Measurements from ENCODE around the gene PRSS22.
"Not testable (repeated sequence)": the region's sequence is repeated elsewhere in the genome, so short reads cannot be mapped to it uniquely, and the experiment has no call there.

The PRSS22 gene, protein sequence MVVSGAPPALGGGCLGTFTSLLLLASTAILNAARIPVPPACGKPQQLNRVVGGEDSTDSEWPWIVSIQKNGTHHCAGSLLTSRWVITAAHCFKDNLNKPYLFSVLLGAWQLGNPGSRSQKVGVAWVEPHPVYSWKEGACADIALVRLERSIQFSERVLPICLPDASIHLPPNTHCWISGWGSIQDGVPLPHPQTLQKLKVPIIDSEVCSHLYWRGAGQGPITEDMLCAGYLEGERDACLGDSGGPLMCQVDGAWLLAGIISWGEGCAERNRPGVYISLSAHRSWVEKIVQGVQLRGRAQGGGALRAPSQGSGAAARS

DNA sequence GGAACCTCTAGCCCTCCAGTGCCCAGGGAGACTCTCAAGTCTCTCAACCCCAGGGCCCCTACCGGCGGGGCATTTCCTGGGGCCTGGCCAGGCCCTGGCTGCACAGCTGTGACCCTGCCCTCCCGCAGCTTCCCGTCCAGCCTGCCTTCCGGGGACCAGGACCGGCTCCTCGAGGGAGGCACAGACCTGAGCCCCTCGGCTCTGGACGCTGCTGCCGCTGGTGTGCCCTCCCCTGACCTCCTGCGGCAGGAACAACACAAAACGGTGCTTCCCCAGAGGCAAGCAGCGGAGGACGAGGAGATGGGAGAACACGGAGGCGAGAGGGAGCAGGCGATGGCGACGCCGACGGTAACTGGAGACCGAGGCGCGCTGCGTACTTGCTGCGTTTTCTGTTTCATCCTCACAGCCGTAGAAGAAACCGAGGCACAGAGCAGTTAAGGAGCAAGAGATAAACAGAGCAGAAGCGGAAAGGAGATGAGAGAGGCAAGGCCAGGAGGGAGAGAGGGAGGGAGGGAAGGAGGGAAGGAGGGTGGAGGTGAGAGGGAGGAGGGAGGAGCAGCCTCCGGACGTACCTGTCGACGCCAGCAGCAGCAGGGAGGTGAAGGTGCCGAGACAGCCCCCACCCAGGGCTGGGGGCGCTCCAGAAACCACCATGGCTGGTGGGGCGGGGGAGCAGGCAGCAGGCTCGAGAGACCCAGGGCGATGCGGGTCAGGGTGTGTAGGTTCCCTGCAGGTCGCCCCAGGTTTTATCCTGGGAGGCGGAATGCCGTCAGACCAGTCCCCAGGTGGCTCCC is at the start of gene PRSS22:
TSS of gene PRSS22 (minus strand) at position 720 of the 794 bp plus-strand sequence. CDS start at position 654, 66 bp downstream.
- peak; percentile 15 for DNase-seq

DNA sequence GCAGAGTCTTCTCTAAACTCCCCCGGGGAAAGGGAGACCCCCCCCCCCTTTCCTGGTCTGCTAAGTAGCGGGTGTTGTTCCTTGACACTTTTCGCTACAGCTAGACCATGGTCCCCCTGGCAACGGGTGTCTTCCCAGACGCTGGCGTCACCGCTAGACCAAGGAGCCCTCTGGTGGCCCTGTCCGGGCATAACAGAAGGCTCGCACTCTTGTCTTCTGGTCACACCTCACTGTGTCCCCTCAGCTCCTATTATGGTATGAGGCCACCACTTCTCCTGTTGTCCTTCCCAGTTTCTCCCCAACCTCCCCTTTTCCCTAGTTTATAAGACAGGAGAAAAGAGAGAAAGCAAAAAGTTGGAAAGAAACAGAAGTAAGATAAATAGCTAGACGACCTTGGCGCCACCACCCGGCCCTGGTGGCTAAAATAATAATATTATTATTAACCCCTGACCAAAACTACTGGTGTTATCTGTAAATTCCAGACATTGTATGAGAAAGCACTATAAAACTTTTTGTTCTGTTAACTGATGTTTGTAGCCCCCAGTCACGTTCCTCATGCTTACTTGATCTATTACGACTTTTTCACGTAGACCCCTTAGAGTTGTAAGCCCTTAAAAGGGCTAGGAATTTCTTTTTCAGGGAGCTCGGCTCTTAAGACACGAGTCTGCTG is 49.2 kb upstream of the PRSS22 start:
- not testable (repeated sequence) for DNase-seq

DNA sequence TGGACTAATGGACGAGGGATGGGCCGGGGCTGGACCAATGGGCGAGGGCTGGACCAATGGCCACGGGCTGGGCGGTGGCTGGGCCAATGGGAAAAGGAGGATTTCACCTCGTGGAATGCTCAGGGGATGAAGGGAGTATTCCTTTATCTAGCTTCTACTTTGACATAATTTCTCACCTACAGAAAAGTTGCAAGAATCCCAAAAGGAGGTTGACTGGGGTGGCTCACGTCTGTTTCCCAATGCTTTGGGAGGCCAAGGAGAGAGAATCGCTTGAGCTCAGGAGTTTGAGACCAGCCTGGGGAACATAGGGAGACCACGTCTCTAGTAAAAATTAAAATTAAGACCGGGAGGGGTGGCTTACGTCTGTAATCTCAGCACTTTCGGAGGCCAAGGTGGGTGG is 48.0 kb upstream of the PRSS22 start:
- DNase-seq: no peak

DNA sequence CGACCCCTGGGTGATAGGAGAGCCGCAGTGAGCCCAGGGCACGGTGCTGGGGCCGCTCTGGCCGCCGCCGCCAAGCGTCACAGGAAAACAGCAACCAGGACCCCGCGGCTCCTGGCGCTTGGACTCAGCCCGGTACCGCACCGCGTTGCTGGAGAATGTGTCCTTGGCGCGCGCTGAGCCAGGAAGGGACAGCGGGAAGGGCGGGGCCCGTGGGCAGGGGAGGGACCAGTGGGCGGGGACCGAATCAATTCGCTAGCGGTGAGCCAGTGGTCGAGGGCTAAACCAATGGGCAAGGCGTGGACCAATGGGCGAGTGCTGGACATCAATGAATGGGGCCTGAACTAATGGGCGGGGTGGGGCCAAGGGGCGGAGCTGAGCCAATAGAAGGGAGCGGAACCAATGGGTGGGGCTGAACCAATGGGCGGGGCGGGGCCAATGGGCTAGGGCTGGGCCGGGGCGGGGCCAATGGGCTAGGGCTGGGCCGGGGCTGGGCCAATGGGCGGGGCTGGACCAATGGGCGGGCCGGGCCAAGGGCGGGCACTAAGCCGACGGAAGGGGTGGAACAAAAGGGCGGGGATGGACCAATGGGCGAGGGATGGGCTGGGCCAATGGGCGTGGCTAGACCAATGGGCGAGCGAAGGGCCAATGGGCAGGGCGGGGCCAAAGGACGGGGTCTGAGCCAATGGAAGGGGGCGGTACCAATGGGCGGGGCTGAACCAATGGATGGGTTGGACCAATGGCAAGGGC is 47.4 kb upstream of the PRSS22 start:
- peak; percentile 93 for DNase-seq

DNA sequence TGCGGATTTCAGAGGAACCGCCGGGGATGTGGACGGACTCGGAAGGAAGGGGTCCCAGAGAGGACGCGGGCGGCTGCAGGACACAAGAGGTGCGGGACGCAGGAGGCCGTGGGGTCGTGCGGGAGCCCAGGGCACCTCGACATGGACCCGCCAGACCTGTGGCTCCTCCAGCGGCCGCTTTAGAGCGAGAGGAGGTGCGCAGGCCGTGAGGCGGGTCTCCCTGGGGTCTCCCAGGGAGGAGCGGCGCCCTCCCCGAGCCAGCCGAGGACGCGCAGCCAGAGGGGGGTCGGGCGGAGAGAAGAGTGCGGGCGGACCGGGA is 46.9 kb upstream of the PRSS22 start:
- no peak for DNase-seq

DNA sequence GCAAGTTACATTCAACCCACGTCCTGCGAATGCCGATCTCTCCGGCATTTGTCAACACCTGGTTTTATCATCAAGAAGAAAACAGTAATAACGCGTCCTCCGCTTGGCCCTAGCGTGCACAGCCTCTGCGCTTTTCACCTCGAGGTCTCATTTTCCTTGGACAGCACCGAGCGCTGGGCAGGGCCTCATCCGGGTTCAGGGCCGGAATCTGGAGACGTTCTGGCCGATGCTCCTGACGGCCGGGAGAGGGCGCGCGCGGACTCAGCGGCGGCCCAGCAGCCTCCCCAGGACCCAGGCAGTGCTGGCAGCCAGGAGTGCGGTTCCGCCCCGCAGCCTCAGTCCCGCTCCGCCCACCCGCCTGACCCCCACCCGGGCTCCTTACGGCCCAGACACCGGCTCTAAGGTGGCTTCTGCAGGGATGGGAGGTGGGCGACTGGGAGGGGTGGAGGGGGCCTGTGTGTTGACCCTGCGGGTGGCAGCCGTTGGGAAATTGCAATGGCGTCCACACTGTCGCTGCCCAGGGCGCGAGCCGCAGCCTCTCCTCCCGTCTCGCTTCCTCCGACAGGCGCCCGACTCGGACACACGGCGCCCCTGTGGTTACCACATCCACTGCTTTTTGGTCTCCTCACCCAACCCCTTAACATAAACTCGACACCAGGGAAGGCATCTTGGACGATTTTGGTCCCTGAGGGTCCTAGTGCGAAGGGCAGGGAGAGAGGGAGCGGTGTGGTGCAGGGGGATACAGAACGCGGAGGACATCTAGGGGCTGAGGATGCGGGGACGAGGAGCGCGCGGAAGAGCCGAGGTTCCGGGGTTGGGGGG is 46.3 kb upstream of the PRSS22 start:
- DNase-seq: peak; percentile 80

DNA sequence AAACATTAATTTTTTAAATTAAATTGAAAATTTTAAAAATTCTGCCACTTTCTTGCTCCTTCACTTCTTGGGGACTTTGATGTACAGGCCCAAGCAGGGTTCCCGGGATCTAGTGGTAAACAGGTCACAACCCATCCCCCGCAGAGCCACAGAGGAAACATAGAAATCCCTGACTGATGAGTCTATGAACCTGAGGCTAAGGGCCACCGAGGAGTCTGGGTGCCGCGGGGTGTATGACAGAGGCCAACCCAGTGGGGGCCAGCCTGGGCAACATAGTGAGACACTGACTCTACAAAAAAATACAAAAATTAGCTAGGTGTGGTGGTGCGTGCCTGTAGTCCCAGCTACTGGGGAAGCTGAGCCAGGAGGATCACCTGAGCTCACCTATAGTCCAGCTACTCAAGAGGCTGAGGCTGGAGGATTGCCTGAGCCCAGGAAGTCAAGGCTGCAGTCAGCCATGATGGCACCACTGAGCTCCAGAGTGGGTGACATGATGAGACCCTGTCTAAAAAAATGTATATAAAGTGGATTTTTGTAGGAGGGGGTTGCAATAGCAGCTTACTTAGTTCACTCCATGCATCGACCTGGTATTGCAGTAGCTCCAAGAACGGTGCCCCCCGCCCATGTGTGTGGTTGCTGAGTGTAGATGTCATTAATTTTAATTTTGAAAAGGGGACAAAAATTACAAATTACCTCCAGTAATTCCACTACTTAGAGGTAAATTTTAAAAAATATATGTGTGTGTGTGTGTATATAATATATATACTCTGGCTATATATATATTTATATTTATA is 44.6 kb upstream of the PRSS22 start:
- DNase-seq: no peak

DNA sequence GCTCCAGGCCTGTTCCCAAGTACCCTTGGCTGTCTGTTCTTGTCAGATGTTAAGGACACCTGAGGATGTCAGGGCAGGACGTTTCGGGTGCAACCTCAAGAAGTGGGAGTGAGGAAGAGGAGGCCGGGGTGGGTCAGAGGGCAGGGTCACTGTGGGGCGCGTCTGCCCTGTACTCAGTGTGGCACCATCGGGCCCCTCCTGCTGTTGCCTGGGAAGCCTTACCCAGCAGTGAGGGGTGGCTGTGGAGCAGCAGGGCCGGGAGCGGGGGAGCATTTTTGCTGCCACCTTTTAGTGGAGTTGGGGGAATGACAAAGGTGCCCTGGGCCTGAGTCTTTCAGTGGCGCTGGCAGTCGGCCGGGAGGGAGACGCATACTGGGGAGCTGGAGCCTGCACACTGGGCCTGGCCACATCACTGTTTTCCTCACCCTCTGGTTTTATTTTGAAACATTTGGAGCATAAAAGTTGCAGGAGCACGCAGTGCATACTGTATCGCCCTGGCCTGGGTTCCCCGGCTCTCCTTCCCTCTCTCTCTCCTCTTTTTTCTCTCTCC is 42.6 kb upstream of the PRSS22 start:
- no peak for DNase-seq

DNA sequence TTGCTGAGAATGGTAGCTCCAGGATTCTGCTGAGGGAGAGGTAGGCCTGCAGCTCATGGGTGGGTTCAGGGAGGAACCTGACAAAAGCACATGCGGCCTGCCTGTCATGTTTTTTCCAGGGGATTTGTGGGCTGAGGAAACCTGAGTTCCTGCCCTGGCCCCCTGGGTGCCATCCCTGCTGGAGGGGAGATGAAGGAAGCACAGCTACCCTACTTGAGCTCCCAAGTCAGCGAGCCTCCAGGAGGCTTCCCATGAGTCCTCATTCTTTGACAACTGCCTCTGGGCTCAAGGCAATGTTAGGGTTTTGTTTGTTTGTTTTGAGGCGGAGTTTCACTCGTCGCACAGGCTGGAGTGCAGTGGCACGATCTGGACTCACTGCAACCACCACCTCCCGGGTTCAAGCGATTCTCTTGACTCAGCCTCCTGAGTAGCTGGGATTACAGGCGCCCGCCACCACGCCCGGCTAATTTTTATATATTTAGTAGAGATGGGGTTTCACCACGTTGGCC is 41.6 kb upstream of the PRSS22 start:
- no peak for DNase-seq

DNA sequence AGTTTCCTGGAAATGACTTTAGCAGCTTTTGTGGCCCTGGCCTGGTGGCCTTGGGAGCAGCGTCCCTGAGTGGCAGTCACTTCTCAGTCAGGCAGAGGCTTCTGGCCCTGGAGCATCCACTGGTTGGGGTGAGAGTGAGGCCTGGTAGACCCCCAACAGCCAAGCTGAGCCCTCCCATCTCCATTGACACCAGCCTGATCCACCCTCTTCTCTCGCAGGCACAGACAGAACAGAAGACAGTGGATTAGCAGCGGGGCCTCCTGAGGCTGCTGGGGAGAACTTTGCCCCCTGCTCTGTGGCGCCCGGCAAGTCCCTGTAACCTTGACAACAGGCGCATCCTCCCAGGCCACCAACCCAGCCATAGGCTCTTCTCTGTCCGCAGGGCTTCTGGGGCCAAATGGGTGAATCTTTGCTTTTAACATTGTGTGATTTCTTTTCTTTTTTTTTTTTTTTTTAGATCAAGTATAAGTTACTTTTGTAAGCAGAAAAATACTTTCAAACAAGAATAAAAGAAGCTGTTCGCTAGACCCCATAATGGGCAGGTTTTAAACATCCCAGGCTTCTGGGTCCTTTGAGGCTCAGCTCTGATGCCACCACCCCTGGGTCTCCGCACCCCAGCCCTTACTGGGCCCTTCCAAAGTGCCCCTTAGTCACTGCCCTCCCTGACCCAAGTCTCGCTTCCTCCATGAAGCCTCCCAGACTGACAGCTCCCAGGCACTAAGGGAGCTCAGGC is 41.0 kb upstream of the PRSS22 start:
- DNase-seq: no peak

DNA sequence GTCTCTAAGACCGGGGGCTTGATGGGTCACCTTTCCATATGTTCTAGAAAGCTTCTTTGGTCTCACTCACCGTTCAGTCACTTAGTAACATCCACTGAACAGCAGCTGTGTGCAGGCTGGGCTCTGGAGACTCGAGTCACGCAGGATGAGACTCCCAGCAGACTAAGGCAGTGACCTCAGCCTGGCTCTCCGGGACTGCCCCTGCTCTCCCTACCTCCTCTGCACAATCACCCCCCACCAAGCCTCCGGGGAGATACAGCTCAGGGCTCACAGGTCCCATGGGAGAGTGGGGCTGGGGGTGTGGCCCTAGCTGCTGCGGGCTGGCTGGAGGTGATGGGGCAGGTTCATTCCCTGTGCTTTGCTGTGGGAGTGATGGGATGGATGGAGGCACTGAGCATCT is 39.1 kb upstream of the PRSS22 start:
- no peak for DNase-seq

DNA sequence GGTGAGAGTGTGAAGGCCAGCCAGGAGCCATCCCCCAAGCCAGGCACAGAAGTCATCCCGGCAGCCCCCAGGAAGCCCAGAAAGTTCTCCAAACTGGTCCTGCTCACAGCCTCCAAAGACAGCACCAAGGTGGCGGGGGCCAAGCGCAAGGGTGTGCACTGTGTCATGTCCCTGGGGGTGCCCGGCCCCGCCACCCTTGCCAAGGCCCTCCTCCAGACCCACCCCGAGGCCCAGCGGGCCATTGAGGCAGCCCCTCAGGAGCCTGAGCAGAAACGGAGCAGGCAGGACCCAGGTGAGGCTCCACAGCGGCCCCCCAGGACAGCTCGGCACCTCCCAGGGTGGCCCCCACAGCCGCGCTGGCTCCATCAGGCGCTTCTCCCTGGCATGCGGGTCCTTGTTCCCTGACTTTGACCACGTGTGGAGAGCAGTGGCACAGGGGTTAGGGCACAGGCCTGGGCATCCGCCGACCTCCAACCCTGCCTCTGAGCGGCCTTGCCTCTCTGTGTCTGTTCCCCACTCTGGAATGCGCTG is 38.6 kb upstream of the PRSS22 start:
- DNase-seq: no peak

DNA sequence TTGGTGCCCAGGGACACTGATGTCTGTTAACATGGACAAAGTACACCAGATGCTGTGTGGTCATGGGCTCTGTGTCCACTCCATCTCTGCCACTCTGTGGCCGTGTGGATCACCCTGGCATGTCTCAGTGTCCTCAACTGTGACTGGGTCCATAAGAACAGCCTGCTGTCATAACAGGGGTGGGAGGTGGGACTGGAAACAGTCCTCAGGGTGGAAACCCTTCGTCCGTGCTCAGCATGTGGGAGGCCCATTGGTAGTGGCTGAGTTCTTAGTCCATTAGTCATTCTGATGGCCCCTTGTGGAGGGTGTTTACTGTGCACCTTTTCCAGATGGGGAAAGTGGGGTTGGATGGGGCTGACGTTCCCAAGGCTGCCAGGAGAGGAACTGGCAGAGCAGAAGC is 37.8 kb upstream of the PRSS22 start:
- DNase-seq: no peak

DNA sequence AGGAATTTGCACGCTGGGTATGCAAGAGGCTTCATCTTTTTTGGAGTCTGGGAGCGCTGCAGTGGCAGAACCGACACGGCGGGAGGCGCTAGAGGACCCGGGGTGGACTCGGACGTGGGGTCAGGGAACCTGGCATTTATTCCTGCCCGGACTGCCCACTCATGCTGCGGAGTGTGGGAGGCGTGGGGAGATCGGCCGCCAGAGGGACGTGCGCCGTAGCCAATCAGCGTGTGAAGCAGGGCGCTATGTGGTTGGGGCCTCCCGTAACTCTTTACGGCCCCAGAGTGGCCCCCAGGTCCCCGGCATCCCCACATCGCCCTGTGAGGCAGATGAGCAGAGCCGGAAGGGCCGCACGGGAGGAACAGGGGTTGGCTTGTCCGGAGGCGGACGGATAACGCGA is 36.3 kb upstream of the PRSS22 start:
- DNase-seq: no peak

DNA sequence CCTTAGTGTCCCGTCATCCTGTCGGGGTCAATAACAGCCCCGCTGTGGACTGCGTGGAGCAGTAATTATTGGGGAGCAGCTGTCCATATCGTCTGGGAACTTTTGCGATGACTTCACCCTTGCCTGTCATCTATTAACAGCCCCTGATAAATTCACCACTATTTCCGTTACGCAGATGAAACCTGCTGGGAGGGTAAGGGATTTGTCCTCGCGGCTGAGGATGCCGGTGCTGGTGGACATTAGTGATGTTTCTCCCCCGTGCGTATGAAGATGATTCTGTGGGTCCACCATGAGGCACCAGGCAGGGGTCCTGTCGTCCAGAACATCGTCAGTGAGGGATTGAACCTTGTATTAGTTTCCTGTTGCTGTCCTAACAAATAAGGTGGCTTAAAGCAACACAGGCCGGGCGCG is 26.1 kb upstream of the PRSS22 start:
- no peak for DNase-seq

DNA sequence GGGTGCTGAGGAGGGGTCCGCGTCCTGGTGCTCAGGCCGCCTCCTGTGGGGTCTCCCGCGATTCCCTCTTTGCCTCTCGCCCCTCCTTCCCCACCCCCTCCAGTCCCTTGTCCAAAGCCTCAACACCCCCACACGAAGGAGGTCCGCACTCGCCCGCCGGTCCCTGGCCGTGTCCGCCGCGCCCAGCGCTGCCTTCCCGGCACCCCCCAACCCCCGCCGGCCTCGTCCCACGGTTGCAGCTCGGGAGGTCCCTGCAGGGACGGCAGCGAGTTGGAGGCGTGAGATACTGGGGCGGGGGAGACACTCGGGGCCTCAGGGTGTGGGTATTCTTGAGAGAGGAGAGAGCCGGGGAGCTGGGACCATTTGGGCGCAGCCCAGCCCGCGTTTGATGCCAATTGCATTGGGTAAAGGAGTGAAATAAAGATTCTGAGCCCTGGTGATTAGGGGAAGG is 25.5 kb upstream of the PRSS22 start:
- DNase-seq: no peak

DNA sequence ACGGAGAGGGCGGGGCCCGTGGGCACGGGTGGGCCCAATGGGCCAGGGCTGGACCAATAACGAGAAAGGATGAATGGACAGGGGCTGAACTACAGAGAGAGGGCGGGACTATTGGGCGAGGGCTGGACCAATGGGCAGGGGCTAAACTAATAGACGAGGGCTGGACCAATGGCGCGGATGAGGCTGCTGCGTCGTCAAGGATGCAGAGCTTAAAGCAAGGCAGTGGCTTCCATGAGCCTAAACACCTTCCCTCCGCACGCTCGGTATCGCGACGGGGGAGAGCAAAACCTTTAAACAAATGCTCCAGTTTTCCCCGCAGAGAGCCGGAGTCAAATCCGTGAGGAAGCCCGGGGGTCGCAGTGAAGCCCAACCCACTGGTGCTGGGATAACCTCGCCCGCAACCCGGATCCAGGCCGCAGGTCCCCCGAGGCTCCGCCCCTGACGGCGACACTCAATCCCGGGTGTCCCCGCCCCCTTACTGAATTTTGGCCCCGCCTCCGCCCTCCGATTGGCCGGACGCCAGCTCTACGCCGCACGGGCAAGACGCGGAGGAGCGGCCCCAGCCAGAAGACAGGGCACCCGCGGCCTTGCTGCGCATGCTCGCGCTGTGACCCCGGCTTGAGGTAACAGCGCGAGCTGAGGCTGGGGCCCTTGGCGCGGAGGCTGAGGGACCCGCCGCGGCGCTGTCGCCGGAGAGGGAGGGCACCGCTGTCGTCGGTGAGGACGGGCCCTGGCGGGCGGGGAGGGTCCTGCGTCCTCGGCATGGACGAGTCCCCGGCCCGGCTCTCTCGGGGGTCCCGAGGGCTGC is 24.9 kb upstream of the PRSS22 start, which contains the start of gene FLYWCH2:
TSS of gene FLYWCH2 (plus strand) at position 566 of the 808 bp plus-strand sequence. CDS start 13,235 bp downstream, outside the sequence.
- peak; percentile 89 for DNase-seq

DNA sequence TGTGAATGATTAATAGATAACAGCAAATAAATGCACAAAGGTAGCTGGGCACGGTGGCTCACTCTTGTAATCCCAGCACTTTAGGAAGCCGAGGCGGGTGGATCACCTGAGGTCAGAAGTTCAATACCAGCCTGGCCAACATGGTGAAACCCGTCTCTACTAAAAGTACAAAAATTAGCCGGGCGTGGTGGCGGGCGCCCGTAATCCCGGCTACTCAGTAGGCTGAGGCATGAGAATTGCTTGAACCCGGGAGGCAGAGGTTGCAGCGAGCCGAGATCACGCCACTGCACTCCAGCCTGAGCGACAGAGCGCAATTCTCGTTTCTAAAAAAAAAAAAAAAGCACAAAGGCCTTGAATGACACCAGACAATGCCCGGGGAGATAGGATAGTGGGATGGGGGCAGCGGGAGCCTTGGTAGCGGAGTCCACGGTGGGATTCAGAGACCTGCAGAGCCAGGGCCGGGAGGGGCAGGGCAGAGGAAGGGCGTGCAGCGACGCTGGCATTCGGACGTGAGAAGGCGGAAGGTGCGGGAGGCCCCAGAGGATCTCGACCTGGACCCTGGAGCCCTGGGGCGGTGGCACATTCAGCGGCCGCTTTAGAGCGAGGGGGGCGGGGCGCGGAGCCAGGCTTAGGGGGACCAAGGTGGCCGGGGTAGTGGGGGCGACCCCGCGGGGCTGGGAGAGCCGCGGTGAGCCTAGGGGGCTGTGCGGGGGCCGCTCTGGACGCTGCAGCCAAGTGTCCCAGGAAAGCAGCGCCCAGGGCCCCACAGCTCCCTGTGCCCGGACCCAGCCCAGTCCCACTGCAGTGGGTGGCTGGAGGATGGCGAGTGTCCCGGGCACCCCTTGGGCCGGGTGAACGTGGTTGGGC is 24.0 kb upstream of the PRSS22 start:
- DNase-seq: no peak

All from NCI-H510A treated with DMSO at 0.1 percent for 48 hours (cell line).